ENCODE measurements around the gene CACNA1B.
"Not testable (repeated sequence)": the region's sequence is repeated elsewhere in the genome, so short reads cannot be mapped to it uniquely, and the experiment has no call there.

The CACNA1B gene

DNA sequence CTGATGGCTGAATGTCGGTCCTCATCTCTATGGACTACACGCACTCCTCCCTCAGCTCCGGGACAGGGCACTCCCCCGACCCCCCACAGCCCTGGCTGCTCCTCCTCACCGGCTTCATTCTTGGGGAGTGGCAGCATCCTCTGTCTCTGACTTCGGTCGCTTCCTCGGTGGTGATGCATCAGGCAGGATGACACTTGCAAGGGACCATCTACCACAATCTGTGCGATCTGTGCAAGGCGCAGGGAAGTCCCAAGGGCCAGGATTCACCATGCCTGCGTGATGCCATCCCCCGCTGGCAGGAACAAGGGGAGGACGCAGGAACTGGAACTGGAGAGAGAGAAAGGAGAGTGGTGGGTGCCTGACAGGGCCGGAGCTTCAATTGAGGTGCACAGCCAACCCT lies 2.2 kb upstream of the CACNA1B start:
- H3K4me3 Mint-ChIP-seq = no peak overlapping the region
- no peak overlapping the region for H3K27ac Mint-ChIP-seq
- H3K9me3 Mint-ChIP-seq = no peaks in the 10 kb centered on the region
- peaks cover 48 to 74% of the 10 kb centered on the region in 2 donors for H3K27me3 Mint-ChIP-seq
- ATAC-seq (replicated peaks) (no peak), DNase-seq (no peak)
- H3K4me1 Mint-ChIP-seq (ENCODE audit: low read depth in 2 of 2) = no peaks in the 10 kb centered on the region
- no peaks in the 10 kb centered on the region for H3K36me3 Mint-ChIP-seq (ENCODE audit: insufficient read depth)

GRCh38 chr9:137875846-137876245 lies 1.7 kb upstream of the CACNA1B start:
- H3K4me3 Mint-ChIP-seq = no peak overlapping the region
- peaks cover 49 to 79% of the 10 kb centered on the region in 2 donors for H3K27me3 Mint-ChIP-seq
- no peaks in the 10 kb centered on the region for H3K4me1 Mint-ChIP-seq (ENCODE audit: low read depth in 2 of 2)
- ATAC-seq (replicated peaks) = no peak
- no peak overlapping the region for H3K27ac Mint-ChIP-seq
- no peaks in the 10 kb centered on the region for H3K9me3 Mint-ChIP-seq
- DNase-seq = no peak
- H3K36me3 Mint-ChIP-seq (ENCODE audit: insufficient read depth) = no peaks in the 10 kb centered on the region

GRCh38 chr9:137876269-137876668 lies 1.3 kb upstream of the CACNA1B start:
- peaks cover 54 to 80% of the 10 kb centered on the region in 2 donors for H3K27me3 Mint-ChIP-seq
- ATAC-seq (replicated peaks) (no peak), DNase-seq (no peak)
- no peaks in the 10 kb centered on the region for H3K4me1 Mint-ChIP-seq (ENCODE audit: low read depth in 2 of 2)
- H3K9me3 Mint-ChIP-seq = no peaks in the 10 kb centered on the region
- peak overlapping the region in 1 of 2 donors; percentile 52 for H3K4me3 Mint-ChIP-seq
- no peaks in the 10 kb centered on the region for H3K36me3 Mint-ChIP-seq (ENCODE audit: insufficient read depth)
- no peak overlapping the region for H3K27ac Mint-ChIP-seq

DNA sequence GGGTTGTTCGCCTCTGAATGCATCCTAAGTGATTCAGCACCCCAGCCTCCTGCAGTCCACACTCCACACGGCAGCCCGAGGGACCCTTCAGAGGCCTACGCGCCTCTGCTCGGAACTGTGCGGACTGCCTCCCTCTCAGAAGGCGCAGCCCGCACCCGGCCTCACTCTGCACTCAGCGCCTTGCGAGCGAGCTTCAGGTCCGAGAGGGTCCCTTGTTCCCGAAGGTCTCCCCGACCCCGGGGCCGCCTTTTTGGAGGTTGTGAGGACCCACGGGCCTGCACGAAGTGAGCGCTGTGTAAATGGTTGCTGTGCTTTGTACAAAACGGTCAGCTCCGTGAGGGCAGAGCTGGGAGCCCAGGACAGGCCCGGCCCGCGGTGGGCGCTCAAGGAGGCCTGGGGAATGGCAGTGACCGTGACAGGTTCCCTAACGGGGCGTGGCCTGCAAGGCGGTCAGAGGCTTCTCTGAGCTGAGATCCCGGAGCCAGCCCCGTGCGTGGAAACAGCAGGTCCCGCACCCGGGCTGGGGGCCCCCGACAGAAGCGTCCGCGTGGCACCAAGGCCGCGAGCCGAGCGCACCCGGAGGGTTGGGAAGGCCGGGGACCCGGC lies 698 bp upstream of the CACNA1B start:
- no peaks in the 10 kb centered on the region for H3K9me3 Mint-ChIP-seq
- H3K27me3 Mint-ChIP-seq = peaks cover 58 to 80% of the 10 kb centered on the region in 2 donors

DNA sequence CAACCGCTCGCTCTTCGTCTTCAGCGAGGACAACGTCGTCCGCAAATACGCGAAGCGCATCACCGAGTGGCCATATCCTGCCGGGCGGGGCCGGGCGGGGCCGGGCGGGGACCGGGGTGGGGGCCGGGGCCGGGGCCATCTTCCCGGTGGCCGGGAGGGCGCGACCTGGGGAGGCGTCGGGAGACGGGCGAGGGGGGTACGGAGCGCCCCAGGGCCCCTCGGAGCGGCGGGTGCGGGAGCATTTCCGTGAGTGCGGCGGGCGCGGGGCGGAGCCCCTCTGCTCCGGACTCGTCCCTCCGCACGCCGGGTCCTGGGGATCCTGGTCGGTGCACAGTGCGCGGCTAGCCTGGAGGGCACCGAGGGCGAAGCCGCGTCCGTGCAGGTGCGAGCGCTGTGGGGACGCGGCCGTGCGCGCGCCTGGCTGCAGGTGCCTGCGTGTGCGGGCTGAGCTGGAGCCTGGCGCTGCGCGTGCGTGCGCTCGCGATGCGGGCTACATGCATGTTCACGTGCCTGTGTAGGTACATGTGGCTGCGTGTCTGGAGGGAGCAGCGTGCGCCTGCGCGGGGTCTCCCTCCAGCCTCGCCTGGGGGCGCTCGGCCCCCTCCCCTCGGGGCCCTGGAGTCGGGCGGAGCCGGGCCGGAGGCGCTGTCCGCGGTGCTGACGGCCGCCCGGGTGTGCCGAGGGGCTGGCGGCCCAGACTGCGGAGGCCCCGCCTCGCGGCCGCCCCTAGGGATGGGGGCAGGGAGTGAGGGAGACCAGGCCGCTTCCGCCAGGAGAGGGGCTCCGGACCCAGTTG lies 762 bp downstream of the CACNA1B start:
- no peak overlapping the region for H3K4me3 Mint-ChIP-seq
- H3K27ac Mint-ChIP-seq = no peak overlapping the region
- no peaks in the 10 kb centered on the region for H3K9me3 Mint-ChIP-seq
- H3K27me3 Mint-ChIP-seq = peaks cover 50 to 69% of the 10 kb centered on the region in 2 donors
- H3K36me3 Mint-ChIP-seq (ENCODE audit: insufficient read depth) = no peaks in the 10 kb centered on the region
- no peaks in the 10 kb centered on the region for H3K4me1 Mint-ChIP-seq (ENCODE audit: low read depth in 2 of 2)
- DNase-seq (no peak), ATAC-seq (replicated peaks) (peak; percentile 24)

More for the DNA sequence above, 698 bp upstream of the CACNA1B start:
- ATAC-seq (replicated peaks) (no peak), DNase-seq (no peak)
- H3K4me3 Mint-ChIP-seq = peak overlapping the region in 1 of 2 donors; percentile 52
- no peaks in the 10 kb centered on the region for H3K4me1 Mint-ChIP-seq (ENCODE audit: low read depth in 2 of 2)
- H3K36me3 Mint-ChIP-seq (ENCODE audit: insufficient read depth) = no peaks in the 10 kb centered on the region
- H3K27ac Mint-ChIP-seq = no peak overlapping the region

- H3K27ac Mint-ChIP-seq = no peak overlapping the region
- ATAC-seq (replicated peaks) (no peak), DNase-seq (no peak)
- peaks cover 43 to 62% of the 10 kb centered on the region in 2 donors for H3K27me3 Mint-ChIP-seq
- no peaks in the 10 kb centered on the region for H3K9me3 Mint-ChIP-seq
- H3K4me1 Mint-ChIP-seq (ENCODE audit: low read depth in 2 of 2) = no peaks in the 10 kb centered on the region
- H3K36me3 Mint-ChIP-seq (ENCODE audit: insufficient read depth) = no peaks in the 10 kb centered on the region
- H3K4me3 Mint-ChIP-seq = peak overlapping the region in 1 of 2 donors; percentile 42
These were observed 1.5 kb downstream of the CACNA1B start for GRCh38 chr9:137879052-137879451.

- ATAC-seq (replicated peaks) (no peak), DNase-seq (no peak)
- Mint-ChIP-seq H3K27ac (no peak overlapping the region), H3K27me3 (peaks cover 41 to 56% of the 10 kb centered on the region in 2 donors), H3K36me3 (ENCODE audit: insufficient read depth) (no peaks in the 10 kb centered on the region), H3K9me3 (no peaks in the 10 kb centered on the region), H3K4me1 (ENCODE audit: low read depth in 2 of 2) (no peaks in the 10 kb centered on the region), H3K4me3 (peak overlapping the region in 1 of 2 donors; percentile 42)
These were observed 2.1 kb downstream of the CACNA1B start for GRCh38 chr9:137879566-137880150.

GRCh38 chr9:137880160-137880975 lies 2.8 kb downstream of the CACNA1B start:
- ATAC-seq (replicated peaks) (no peak), DNase-seq (no peak)
- no peak overlapping the region for H3K4me3 Mint-ChIP-seq
- H3K27me3 Mint-ChIP-seq = peaks cover 37 to 49% of the 10 kb centered on the region in 2 donors
- H3K27ac Mint-ChIP-seq = no peak overlapping the region
- H3K36me3 Mint-ChIP-seq (ENCODE audit: insufficient read depth) = no peaks in the 10 kb centered on the region
- H3K9me3 Mint-ChIP-seq = no peaks in the 10 kb centered on the region
- H3K4me1 Mint-ChIP-seq (ENCODE audit: low read depth in 2 of 2) = no peaks in the 10 kb centered on the region

DNA sequence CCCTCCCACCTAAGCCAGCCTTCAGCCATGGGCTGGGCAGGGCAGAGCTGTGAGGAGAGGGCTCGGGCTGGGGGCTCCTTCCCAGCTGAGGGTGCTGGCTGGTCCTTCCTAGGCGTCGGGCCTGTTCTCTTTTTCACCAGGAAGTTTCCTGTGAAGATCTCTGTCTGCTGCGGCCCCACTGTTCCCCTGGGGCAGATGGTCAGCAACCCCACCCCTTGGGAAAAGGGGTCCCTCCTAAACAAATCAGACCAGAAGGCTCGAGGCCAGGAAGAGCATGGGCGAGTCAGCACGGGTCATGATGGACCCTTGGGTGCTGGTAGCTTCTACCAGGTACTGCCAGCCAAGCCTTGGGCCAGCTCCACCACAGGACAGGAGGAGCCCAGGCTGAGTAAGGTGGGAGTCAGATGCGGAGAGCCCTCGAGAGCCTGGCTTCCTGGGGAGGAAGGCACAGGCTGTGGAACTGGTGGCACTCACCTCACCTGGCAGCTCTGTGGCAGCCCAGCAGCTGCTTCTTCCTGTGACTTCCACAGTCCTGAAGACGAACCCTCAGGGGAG lies 3.5 kb downstream of the CACNA1B start:
- H3K4me1 Mint-ChIP-seq (ENCODE audit: low read depth in 2 of 2) = no peaks in the 10 kb centered on the region
- no peak overlapping the region for H3K27ac Mint-ChIP-seq
- peaks cover 30 to 42% of the 10 kb centered on the region in 2 donors for H3K27me3 Mint-ChIP-seq
- ATAC-seq (replicated peaks) (no peak), DNase-seq (no peak)
- H3K9me3 Mint-ChIP-seq = no peaks in the 10 kb centered on the region
- H3K4me3 Mint-ChIP-seq = no peak overlapping the region
- no peaks in the 10 kb centered on the region for H3K36me3 Mint-ChIP-seq (ENCODE audit: insufficient read depth)

DNA sequence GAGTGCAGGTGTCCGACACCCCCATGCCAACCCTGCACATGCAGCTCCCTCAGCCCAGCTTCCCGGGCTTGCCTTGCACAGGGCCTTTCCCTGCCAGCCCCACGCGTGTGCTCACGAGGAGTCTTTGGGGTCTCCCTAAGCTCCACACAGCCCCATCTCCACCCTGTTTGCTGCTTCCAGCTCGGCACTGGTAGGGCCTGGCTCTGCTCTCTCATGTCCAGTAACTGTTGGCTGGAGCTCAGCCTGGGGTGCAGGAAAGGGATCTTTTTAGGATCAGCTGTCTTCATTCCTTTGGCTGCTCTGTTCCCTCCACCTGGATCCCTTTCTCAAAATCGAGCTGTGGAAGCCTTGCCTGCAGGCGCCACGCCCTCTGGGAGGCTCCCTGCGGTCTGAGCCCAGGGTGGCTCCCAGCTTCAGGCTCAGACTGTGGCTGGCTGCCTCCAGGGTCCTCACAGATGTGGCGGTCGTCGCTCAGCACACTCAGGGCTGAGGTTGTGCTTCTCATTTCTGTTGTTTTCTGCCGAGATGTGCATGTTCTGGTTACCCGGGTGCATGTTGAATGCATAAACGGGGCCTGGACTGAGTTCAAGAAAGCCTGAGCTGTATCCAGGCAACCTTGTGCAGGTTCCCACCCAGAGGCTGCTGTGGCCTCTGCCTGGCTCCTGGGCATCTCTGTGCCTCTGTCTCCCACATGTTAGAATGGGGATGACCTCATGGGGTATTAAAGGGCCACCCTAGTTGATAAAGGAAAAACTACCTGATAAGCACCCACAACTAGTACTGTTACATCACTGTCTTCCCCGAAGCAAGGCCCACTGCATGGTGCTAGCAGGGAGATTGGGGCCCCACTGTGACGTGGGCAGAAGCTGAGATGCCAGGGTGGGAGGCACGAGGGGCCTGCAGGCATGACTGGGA lies 4.3 kb downstream of the CACNA1B start:
- H3K4me3 Mint-ChIP-seq = no peak overlapping the region
- ATAC-seq (replicated peaks) (no peak), DNase-seq (no peak)
- H3K36me3 Mint-ChIP-seq (ENCODE audit: insufficient read depth) = no peaks in the 10 kb centered on the region
- no peak overlapping the region for H3K27ac Mint-ChIP-seq
- H3K27me3 Mint-ChIP-seq = peaks cover 28 to 41% of the 10 kb centered on the region in 2 donors
- no peaks in the 10 kb centered on the region for H3K9me3 Mint-ChIP-seq
- no peaks in the 10 kb centered on the region for H3K4me1 Mint-ChIP-seq (ENCODE audit: low read depth in 2 of 2)

- ATAC-seq (replicated peaks) (no peak), DNase-seq (no peak)
These were observed 4.9 kb downstream of the CACNA1B start for GRCh38 chr9:137882506-137882821.

DNA sequence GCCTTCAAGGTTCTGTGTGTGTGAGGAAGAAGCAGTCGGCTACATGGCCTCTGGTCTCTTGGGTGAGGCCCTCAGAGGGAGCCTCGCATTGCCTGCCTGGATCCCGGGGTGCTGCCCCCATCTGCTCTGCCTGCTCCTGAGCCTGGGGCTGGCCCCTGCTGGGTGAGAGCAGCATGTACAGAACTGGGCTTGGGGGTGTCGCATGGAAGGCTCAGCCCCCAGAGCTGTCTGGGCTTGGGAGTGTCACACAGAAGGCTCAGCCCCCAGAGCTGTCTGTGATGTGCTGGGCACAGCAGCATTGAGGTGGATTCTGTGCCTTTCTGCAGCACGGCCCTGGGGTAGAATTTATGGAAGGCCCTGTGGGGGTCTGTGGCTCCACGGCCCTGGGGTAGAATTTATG lies 6.4 kb downstream of the CACNA1B start:
- DNase-seq; H3K27ac Mint-ChIP-seq; H3K4me1 Mint-ChIP-seq (ENCODE audit: low read depth in 2 of 2); H3K9me3 Mint-ChIP-seq; H3K4me3 Mint-ChIP-seq; H3K36me3 Mint-ChIP-seq (ENCODE audit: insufficient read depth); ATAC-seq (replicated peaks): not testable (repeated sequence)
- peaks cover 29 to 41% of the 10 kb centered on the region in 2 donors for H3K27me3 Mint-ChIP-seq

More at GRCh38 chr9:137882506-137882821, 4.9 kb downstream of the CACNA1B start:
- H3K27me3 Mint-ChIP-seq = peaks cover 29 to 42% of the 10 kb centered on the region in 2 donors
- no peaks in the 10 kb centered on the region for H3K9me3 Mint-ChIP-seq
- H3K4me1 Mint-ChIP-seq (ENCODE audit: low read depth in 2 of 2) = no peaks in the 10 kb centered on the region
- H3K27ac Mint-ChIP-seq = no peak overlapping the region
- no peaks in the 10 kb centered on the region for H3K36me3 Mint-ChIP-seq (ENCODE audit: insufficient read depth)
- no peak overlapping the region for H3K4me3 Mint-ChIP-seq
